ENCODE measurements around the gene TXNDC16. TPM values are rescaled to one million over a fixed set of nuclear protein-coding genes. Genes with fewer than 3 reads are reported as not detected.

TXNDC16 gene
- total RNA-seq, 4 donors from 2014 or later, result 8.5 to 12.6 (median 9.9) TPM

- no peak for TF ChIP-seq CTCF (IDR thresholded peaks at IDR 0.05; ENCODE audit: low read depth)
These were observed 151.5 kb downstream of the TXNDC16 start for GRCh38 chr14:52400846-52401245.

- no peak for TF ChIP-seq CTCF (IDR thresholded peaks at IDR 0.05; ENCODE audit: low read depth)
These were observed 152.2 kb downstream of the TXNDC16 start for GRCh38 chr14:52399921-52400595.

GRCh38 chr14:52399104-52399503 is 153.2 kb downstream of the TXNDC16 start:
- TF ChIP-seq CTCF (IDR thresholded peaks at IDR 0.05; ENCODE audit: low read depth), result no peak

GRCh38 chr14:52397844-52398243 is 154.5 kb downstream of the TXNDC16 start:
- no peak for TF ChIP-seq CTCF (IDR thresholded peaks at IDR 0.05; ENCODE audit: low read depth)

- no peak for TF ChIP-seq CTCF (IDR thresholded peaks at IDR 0.05; ENCODE audit: low read depth)
These were observed 156.6 kb downstream of the TXNDC16 start for GRCh38 chr14:52395728-52396127.

- no peak for TF ChIP-seq CTCF (IDR thresholded peaks at IDR 0.05; ENCODE audit: low read depth)
These were observed 160.3 kb downstream of the TXNDC16 start for GRCh38 chr14:52391881-52392615.

Other genes with a start within 250 kb of the TXNDC16 start
- gene PTGER2, start 238.2 kb downstream of the TXNDC16 start, total RNA-seq, result 1 to 10 TPM; 2.0 to 9.9 (median 3.5) TPM
- 1 to 10 TPM in 1 of 4 donors, under 1 TPM in 3; 0.34 to 1.7 (median 0.71) TPM for gene GPR137C, start 331 bp upstream of the TXNDC16 start, total RNA-seq
- 10 to 100 TPM; 28.6 to 52.9 (median 40.8) TPM for gene ERO1A, start 143.1 kb upstream of the TXNDC16 start, total RNA-seq
- gene PSMC6, start 154.7 kb upstream of the TXNDC16 start, total RNA-seq, result 100 to 1,000 TPM in 1 of 4 donors, 10 to 100 TPM in 3; 73.9 to 109 (median 90.9) TPM
- 10 to 100 TPM; 17.7 to 26.9 (median 19.1) TPM for gene STYX, start 177.7 kb upstream of the TXNDC16 start, total RNA-seq
- gene GNPNAT1, start 239.1 kb upstream of the TXNDC16 start, total RNA-seq, result 10 to 100 TPM; 12.9 to 28.2 (median 15.9) TPM